SU-DHL-6 (cell line): ENCODE data around the gene GLI3.

Experiments used
- H2AFZ ChIP-seq: fragments of 200-600 bp; sonication (generic); 2 replicates; pipeline ENCODE4 v1.6.1; 2014; ENCODE audit warnings: low read depth, mild to moderate bottlenecking, moderate library complexity, mixed read lengths, antibody characterized with exemption, low read length; ENCODE audit not compliant: severe bottlenecking
- H3F3A ChIP-seq: fragments of 200-600 bp; shearing (Covaris generic); 2 replicates; pipeline ENCODE4 v1.6.0; 2016; ENCODE audit warnings: antibody characterized with exemption, mild to moderate bottlenecking; ENCODE audit not compliant: insufficient read depth
- H3K27ac ChIP-seq: fragments of 200-600 bp; sonication (generic); 2 replicates; pipeline ENCODE4 v1.5.1; 2016; ENCODE audit warnings: low read depth, mild to moderate bottlenecking, low read length, moderate library complexity, mixed read lengths
- H3K27me3 ChIP-seq: fragments of 200-600 bp; sonication (generic), shearing (Covaris generic); 2 replicates; pipeline ENCODE4 v1.6.0; 2014; ENCODE audit warnings: mild to moderate bottlenecking, low read length
- H3K36me3 ChIP-seq: fragments of 200-600 bp; sonication (generic); 2 replicates; pipeline ENCODE4 v1.6.1; 2014; ENCODE audit warnings: mild to moderate bottlenecking, low read length, mixed read lengths
- H3K4me2 ChIP-seq: fragments of 300-600, 200-600 bp; shearing (Covaris generic), sonication (generic); 2 replicates; pipeline ENCODE4 v1.6.0; 2014; ENCODE audit warnings: low read length, low read depth, mild to moderate bottlenecking; ENCODE audit not compliant: poor library complexity, severe bottlenecking
- H3K4me3 ChIP-seq: fragments of 200-600 bp; sonication (generic); 2 replicates; pipeline ENCODE4 v1.5.1; 2014; ENCODE audit warnings: antibody characterized with exemption, low read length, mild to moderate bottlenecking, mixed read lengths; ENCODE audit not compliant: insufficient read depth, poor library complexity, severe bottlenecking
- H3K79me2 ChIP-seq: fragments of 200-600 bp; sonication (generic); 2 replicates; pipeline ENCODE4 v1.6.1; 2014; ENCODE audit warnings: mild to moderate bottlenecking, low read length, moderate library complexity; ENCODE audit not compliant: insufficient read depth
- H3K9ac ChIP-seq: fragments of 200-600 bp; sonication (generic); 2 replicates; pipeline ENCODE4 v1.7.0; 2014; ENCODE audit warnings: mild to moderate bottlenecking, low read length
- H3K9me2 ChIP-seq: fragments of 200-600 bp; sonication (generic); replicated peaks from 2 replicates; pipeline ENCODE4 v1.6.1; 2014; ENCODE audit warnings: low read length; ENCODE audit not compliant: insufficient read depth
- H3K9me3 ChIP-seq: fragments of 200-600 bp; sonication (generic); 2 replicates; pipeline ENCODE4 v1.6.1; 2014; ENCODE audit warnings: low read length, mixed read lengths; ENCODE audit not compliant: insufficient read depth
- H4K20me1 ChIP-seq: fragments of 200-600 bp; sonication (generic); 2 replicates; pipeline ENCODE4 v1.6.1; 2014; ENCODE audit warnings: low read depth, mild to moderate bottlenecking, antibody characterized with exemption, low read length, moderate library complexity, mixed read lengths
- CTCF ChIP-seq: fragments of 200-600 bp; sonication (generic); IDR thresholded peaks from one replicate; pipeline ENCODE4 v1.5.1; 2017; ENCODE audit warnings: antibody characterized with exemption, mild to moderate bottlenecking, low read length, moderate library complexity; ENCODE audit not compliant: insufficient read depth, poor library complexity, severe bottlenecking
- EZH2phosphoT487 ChIP-seq: fragments of 200-600 bp; sonication (generic), shearing (Covaris generic); conservative IDR thresholded peaks from 2 replicates; pipeline ENCODE4 v1.6.1; 2018; ENCODE audit warnings: mild to moderate bottlenecking, antibody characterized with exemption, low read length, moderate library complexity, mixed read lengths

Gene GLI3

GRCh38 chr7:42110333-42110732 is 126.7 kb downstream of the GLI3 start:
- Histone ChIP-seq H2AFZ (no peak overlapping the region), H3K36me3 (no peaks in the 10 kb centered on the region), H3K27ac (no peak overlapping the region), H3K79me2 (no peaks in the 10 kb centered on the region), H3F3A (no peaks in the 10 kb centered on the region), H3K9me3 (no peaks in the 10 kb centered on the region), H3K9me2 (no peaks in the 10 kb centered on the region), H4K20me1 (no peaks in the 10 kb centered on the region), H3K27me3 (no peaks in the 10 kb centered on the region; the same call in 1 of the 2 replicates), H3K4me3 (no peak overlapping the region), H3K9ac (no peak overlapping the region), H3K4me2 (no peak overlapping the region)
- TF ChIP-seq EZH2phosphoT487 (no peak), CTCF (no peak)

- Histone ChIP-seq H3K4me2 (no peak overlapping the region), H2AFZ (no peak overlapping the region), H3K27me3 (no peaks in the 10 kb centered on the region; the same call in 1 of the 2 replicates)
Measured at GRCh38 chr7:42108803-42109528, 128.0 kb downstream of the GLI3 start.

GRCh38 chr7:42107484-42108240 is 129.3 kb downstream of the GLI3 start:
- no peak overlapping the region for H3K27ac ChIP-seq
- H3K4me3 ChIP-seq: no peak overlapping the region

More at GRCh38 chr7:42108803-42109528, 128.0 kb downstream of the GLI3 start:
- no peaks in the 10 kb centered on the region for H3K36me3 ChIP-seq
- H4K20me1 ChIP-seq: no peaks in the 10 kb centered on the region
- H3K9me3 ChIP-seq: no peaks in the 10 kb centered on the region
- no peak overlapping the region for H3K9ac ChIP-seq
- no peak for TF ChIP-seq EZH2phosphoT487
- no peak for TF ChIP-seq CTCF
- H3F3A ChIP-seq: no peaks in the 10 kb centered on the region
- H3K4me3 ChIP-seq: no peak overlapping the region
- no peak overlapping the region for H3K27ac ChIP-seq
- H3K9me2 ChIP-seq: no peaks in the 10 kb centered on the region
- no peaks in the 10 kb centered on the region for H3K79me2 ChIP-seq

More at GRCh38 chr7:42107484-42108240, 129.3 kb downstream of the GLI3 start:
- H3K79me2 ChIP-seq: no peaks in the 10 kb centered on the region
- H3K4me2 ChIP-seq: no peak overlapping the region
- TF ChIP-seq EZH2phosphoT487: no peak
- TF ChIP-seq CTCF: no peak
- H4K20me1 ChIP-seq: no peaks in the 10 kb centered on the region
- no peak overlapping the region for H2AFZ ChIP-seq
- no peaks in the 10 kb centered on the region; the same call in 1 of the 2 replicates for H3K27me3 ChIP-seq
- H3K36me3 ChIP-seq: no peaks in the 10 kb centered on the region
- no peak overlapping the region for H3K9ac ChIP-seq
- no peaks in the 10 kb centered on the region for H3K9me3 ChIP-seq
- no peaks in the 10 kb centered on the region for H3F3A ChIP-seq
- no peaks in the 10 kb centered on the region for H3K9me2 ChIP-seq
